ENCODE measurements around the gene AP1G2.

Gene AP1G2

GRCh38 chr14:23513005-23513817 lies 54.4 kb downstream of the AP1G2 start:
- peak; percentile 95 for DNase-seq

DNA sequence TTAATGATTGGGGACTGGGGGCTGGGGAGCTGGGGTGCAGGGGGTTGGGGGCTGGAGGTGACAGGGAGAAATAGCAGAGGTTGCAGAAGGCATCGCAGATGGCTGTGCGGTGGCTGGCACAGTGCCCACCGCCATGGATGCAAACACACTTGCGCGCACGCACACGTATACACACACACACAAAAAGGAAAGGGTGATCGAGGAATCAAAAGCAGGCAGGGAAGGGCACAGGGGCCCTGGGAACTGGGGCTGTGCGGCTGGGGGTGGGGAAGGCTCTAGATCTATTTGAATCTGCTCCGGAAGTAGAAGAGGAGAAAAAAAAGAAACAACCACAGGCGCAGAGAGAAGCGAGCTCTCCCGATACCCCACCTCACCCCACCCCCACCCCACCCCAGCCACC lies 55.4 kb downstream of the AP1G2 start:
- DNase-seq, result peak; percentile 97
